GM19452 (cell line): ENCODE measurements around the gene ADSL.

Source experiments
- ATAC-seq: cut with Tn5 transposase; IDR thresholded peaks from one replicate; pipeline ENCODE4 v1.9.1; 2021; ENCODE audit not compliant: unreplicated experiment

ADSL gene

GRCh38 chr22:40416636-40417035 is 70.3 kb downstream of the ADSL start:
- ATAC-seq = no peak

- ATAC-seq = no peak
These were observed 70.7 kb downstream of the ADSL start for GRCh38 chr22:40417041-40417440.

GRCh38 chr22:40417881-40418280 is 71.6 kb downstream of the ADSL start:
- no peak for ATAC-seq

GRCh38 chr22:40418366-40419201 is 72.3 kb downstream of the ADSL start:
- ATAC-seq = no peak

GRCh38 chr22:40419718-40420117 is 73.4 kb downstream of the ADSL start:
- no peak for ATAC-seq

GRCh38 chr22:40420341-40421081 is 74.2 kb downstream of the ADSL start:
- no peak for ATAC-seq

- no peak for ATAC-seq
These were observed 74.7 kb downstream of the ADSL start for GRCh38 chr22:40421082-40421350.

- no peak for ATAC-seq
These were observed 75.6 kb downstream of the ADSL start for GRCh38 chr22:40421941-40422340.

- ATAC-seq = no peak
These were observed 76.4 kb downstream of the ADSL start for GRCh38 chr22:40422558-40423309.

GRCh38 chr22:40423310-40423688 is 77.0 kb downstream of the ADSL start:
- ATAC-seq = no peak

GRCh38 chr22:40423882-40424640 is 77.8 kb downstream of the ADSL start:
- no peak for ATAC-seq

GRCh38 chr22:40425082-40425481 is 78.8 kb downstream of the ADSL start:
- ATAC-seq = no peak

GRCh38 chr22:40426594-40427333 is 80.5 kb downstream of the ADSL start:
- no peak for ATAC-seq

- no peak for ATAC-seq
These were observed 82.5 kb downstream of the ADSL start for GRCh38 chr22:40428796-40429195.

- ATAC-seq = no peak
These were observed 83.2 kb downstream of the ADSL start for GRCh38 chr22:40429481-40429880.

GRCh38 chr22:40430991-40431390 is 84.7 kb downstream of the ADSL start:
- ATAC-seq = no peak

- ATAC-seq = no peak
These were observed 85.9 kb downstream of the ADSL start for GRCh38 chr22:40432157-40432556.

GRCh38 chr22:40432625-40433024 is 86.3 kb downstream of the ADSL start:
- no peak for ATAC-seq

GRCh38 chr22:40433416-40434090 is 87.3 kb downstream of the ADSL start:
- ATAC-seq = no peak

GRCh38 chr22:40434106-40434505 is 87.8 kb downstream of the ADSL start:
- no peak for ATAC-seq
